Measurements from ENCODE around the gene TMEM169. TPM values are rescaled to one million over a fixed set of nuclear protein-coding genes. Genes with fewer than 3 reads are reported as not detected.

Gene TMEM169
- total and polyA plus RNA-seq, 10 of the 15 experiments (the other 5 are each of a cell fraction or from before 2014, with no cell fraction given) = 0.23 to 3.2 (median 2.3) TPM

GRCh38 chr2:216108967-216109921 is 27.5 kb downstream of the TMEM169 start, which contains the start of gene XRCC5 (continued):
- TF ChIP-seq ZBTB40 (IDR thresholded peaks at IDR 0.05; ENCODE audit: borderline replicate concordance) (peak; percentile 92), NR2C2 (IDR thresholded peaks at IDR 0.05; ENCODE audit: borderline replicate concordance, control insufficient read depth, insufficient read length, low read depth) (no peak), ZNF384 (IDR thresholded peaks at IDR 0.05; ENCODE audit: borderline replicate concordance, low read depth, low read length) (no peak), HDAC2 (IDR thresholded peaks at IDR 0.05) (no peak), CBX5 (IDR thresholded peaks at IDR 0.05; ENCODE audit: low read depth) (0 out of 2 replicates have a peak, but pooled peaks have one; percentile 8), POLR2AphosphoS2 (IDR thresholded peaks at IDR 0.05; ENCODE audit: low read depth, low read length) (no peak; the same call in 1 of the 2 replicates), BCL3 (IDR thresholded peaks at IDR 0.05; ENCODE audit: borderline replicate concordance, insufficient read depth, low read depth, low read length, poor library complexity, severe bottlenecking) (no peak), POLR2AphosphoS5 (IDR thresholded peaks at IDR 0.05; ENCODE audit: low read length) (peak; percentile 96), PML (IDR thresholded peaks at IDR 0.05; ENCODE audit: low read length) (peak; percentile 90), PAX8 (IDR thresholded peaks at IDR 0.05) (no peak), SKIL (IDR thresholded peaks at IDR 0.05; ENCODE audit: low read depth, poor library complexity, severe bottlenecking) (no peak), WRNIP1 (IDR thresholded peaks at IDR 0.05; ENCODE audit: borderline replicate concordance, low read depth, low read length) (0 out of 2 replicates have a peak, but pooled peaks have one; percentile 94), SREBF2 (IDR thresholded peaks at IDR 0.05; ENCODE audit: low read length) (no peak), MEF2A (IDR thresholded peaks at IDR 0.05; ENCODE audit: insufficient read depth, low read depth, low read length) (no peak), CBX3 (IDR thresholded peaks at IDR 0.05; ENCODE audit: borderline replicate concordance, low read depth) (no peak), IRF5 (IDR thresholded peaks at IDR 0.05; ENCODE audit: borderline replicate concordance) (no peak), HDAC6 (IDR thresholded peaks at IDR 0.05; ENCODE audit: unreplicated experiment) (no peak), BACH1 (IDR thresholded peaks at IDR 0.05; ENCODE audit: borderline replicate concordance) (peak; percentile 43; the same call in 1 of the 2 replicates)
